GM18502 (cell line): Measurements from ENCODE around the gene ZNF473.
"Not testable (repeated sequence)": the region's sequence is repeated elsewhere in the genome, so short reads cannot be mapped to it uniquely, and the experiment has no call there.

Experiments used
- ATAC-seq: cut with Tn5 transposase; IDR thresholded peaks from one replicate; pipeline ENCODE4 v1.9.1; 2021; ENCODE audit warnings: mild to moderate bottlenecking; ENCODE audit not compliant: unreplicated experiment, poor library complexity

ZNF473 gene

GRCh38 chr19:50091786-50092185, 66.0 kb downstream of the ZNF473 start:
- ATAC-seq = not testable (repeated sequence)

DNA sequence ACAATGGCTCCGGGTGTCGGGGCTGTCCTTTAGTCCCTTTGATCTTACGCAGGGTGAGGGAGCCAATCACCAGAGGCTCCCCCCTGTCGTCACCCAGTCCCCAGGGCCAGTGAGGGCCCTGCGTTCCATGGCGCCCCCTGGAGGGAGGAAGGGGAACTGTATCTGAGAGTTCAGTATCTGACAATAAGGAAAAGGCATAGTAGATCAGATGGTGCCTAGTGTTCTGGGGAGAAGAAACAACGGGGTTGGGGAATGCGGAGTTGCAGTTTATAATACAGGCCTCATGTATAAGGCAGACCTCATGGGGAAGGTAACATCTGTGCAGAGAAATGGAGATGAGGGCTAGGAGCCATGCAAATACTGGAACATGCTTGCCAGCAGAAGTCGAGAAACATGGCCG, 66.8 kb downstream of the ZNF473 start:
- not testable (repeated sequence) for ATAC-seq

GRCh38 chr19:50097884-50098283, 72.1 kb downstream of the ZNF473 start:
- ATAC-seq = not testable (repeated sequence)

- ATAC-seq = not testable (repeated sequence)
Observed at GRCh38 chr19:50098892-50099291, 73.1 kb downstream of the ZNF473 start.

GRCh38 chr19:50099696-50100095, 73.9 kb downstream of the ZNF473 start:
- not testable (repeated sequence) for ATAC-seq

DNA sequence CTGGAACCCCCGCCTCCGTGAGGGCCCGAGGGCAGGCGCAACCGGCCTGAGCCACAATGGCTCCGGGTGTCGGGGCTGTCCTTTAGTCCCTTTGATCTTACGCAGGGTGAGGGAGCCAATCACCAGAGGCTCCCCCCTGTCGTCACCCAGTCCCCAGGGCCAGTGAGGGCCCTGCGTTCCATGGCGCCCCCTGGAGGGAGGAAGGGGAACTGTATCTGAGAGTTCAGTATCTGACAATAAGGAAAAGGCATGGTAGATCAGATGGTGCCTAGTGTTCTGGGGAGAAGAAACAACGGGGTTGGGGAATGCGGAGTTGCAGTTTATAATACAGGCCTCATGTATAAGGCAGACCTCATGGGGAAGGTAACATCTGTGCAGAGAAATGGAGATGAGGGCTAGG, 75.1 kb downstream of the ZNF473 start:
- ATAC-seq = not testable (repeated sequence)
